GM10248 (cell line): ENCODE measurements around the gene CHM.
"Not testable (repeated sequence)": the region's sequence is repeated elsewhere in the genome, so short reads cannot be mapped to it uniquely, and the experiment has no call there.

Experiments used
- CTCF ChIA-PET: fragments of 300-600 bp; sonication (Branson Sonifier 250); formaldehyde crosslinking; extraction: SDS; loops from one replicate; lab custom pipeline; 2021; ENCODE audit warnings: antibody characterized with exemption; lab: Yijun Ruan, JAX
- POLR2A ChIA-PET: fragments of 350-650 bp; sonication (Branson Sonifier 250); formaldehyde crosslinking; extraction: SDS; loops from one replicate; lab custom pipeline; 2020; ENCODE audit warnings: antibody characterized with exemption; lab: Yijun Ruan, JAX
- DNase-seq: peaks from one replicate; pipeline ENCODE4 v3.0.0; 2012; ENCODE audit errors: extremely low spot score
- TF ChIP-seq, protein P1 (sequence below): IDR thresholded peaks from 2 replicates; pipeline ENCODE4 v1.5.1; 2012; ENCODE audit warnings: mild to moderate bottlenecking, low read depth; ENCODE audit errors: extremely low read depth, missing control alignments, control extremely low read depth

CHM gene

DNA sequence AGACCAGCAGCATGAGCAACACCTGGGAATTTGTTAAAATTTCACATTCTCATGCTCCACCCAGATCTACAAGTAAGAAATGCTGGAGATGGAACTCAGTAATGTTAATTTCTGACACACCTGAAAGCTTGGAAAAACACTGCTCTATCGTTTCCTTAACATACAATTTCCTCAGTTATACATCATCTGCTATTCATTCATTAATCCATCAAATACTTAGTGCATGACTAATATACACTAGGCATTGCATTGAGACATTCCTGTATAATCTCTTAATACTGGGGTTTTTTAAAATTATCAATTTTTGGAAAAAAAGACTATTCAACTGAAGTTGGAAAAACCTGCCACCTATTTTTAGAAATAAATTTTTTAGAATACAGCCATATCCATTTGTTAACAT lies 106.1 kb downstream of the CHM start:
- ChIA-PET CTCF (no interaction called here), POLR2A (no interaction called here)
- TF ChIP-seq, protein P1, sequence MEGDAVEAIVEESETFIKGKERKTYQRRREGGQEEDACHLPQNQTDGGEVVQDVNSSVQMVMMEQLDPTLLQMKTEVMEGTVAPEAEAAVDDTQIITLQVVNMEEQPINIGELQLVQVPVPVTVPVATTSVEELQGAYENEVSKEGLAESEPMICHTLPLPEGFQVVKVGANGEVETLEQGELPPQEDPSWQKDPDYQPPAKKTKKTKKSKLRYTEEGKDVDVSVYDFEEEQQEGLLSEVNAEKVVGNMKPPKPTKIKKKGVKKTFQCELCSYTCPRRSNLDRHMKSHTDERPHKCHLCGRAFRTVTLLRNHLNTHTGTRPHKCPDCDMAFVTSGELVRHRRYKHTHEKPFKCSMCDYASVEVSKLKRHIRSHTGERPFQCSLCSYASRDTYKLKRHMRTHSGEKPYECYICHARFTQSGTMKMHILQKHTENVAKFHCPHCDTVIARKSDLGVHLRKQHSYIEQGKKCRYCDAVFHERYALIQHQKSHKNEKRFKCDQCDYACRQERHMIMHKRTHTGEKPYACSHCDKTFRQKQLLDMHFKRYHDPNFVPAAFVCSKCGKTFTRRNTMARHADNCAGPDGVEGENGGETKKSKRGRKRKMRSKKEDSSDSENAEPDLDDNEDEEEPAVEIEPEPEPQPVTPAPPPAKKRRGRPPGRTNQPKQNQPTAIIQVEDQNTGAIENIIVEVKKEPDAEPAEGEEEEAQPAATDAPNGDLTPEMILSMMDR = no peak
- DNase-seq = no peak

DNA sequence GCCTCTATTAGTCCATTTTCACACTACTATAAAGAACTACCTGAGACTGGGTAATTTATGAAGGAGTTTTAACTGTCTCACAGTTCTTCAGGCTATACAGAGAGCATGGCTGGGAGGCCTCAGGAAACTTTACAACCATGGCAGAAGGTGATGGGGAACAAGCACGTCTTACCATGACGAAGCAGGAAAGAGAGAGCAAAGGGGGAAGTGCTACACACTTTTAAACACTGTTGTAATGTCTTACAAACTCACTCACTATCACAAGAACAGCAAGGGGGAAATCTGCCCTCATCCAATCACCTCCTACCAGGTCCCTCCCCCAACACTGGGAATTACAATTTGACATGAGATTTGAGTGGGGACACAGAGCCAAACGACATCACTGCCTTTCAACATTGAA lies 107.4 kb downstream of the CHM start:
- DNase-seq, POLR2A ChIA-PET, CTCF ChIA-PET: not testable (repeated sequence)

DNA sequence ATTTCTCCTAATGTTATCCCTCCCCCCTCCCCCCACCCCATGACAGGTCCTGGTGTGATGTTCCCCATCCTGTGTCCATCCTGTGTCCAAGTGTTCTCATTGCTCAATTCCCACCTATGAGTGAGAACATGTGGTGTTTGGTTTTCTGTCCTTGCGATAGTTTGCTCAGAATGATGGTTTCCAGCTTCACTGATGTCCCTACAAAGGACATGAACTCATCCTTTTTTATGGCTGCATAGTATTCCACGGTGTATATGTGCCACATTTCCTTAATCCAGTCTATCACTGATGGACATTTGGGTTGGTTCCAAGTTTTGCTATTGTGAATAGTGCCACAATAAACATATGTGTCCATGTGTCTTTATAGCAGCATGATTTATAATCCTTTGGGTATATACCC lies 113.0 kb downstream of the CHM start:
- POLR2A ChIA-PET, CTCF ChIA-PET, DNase-seq: not testable (repeated sequence)

DNA sequence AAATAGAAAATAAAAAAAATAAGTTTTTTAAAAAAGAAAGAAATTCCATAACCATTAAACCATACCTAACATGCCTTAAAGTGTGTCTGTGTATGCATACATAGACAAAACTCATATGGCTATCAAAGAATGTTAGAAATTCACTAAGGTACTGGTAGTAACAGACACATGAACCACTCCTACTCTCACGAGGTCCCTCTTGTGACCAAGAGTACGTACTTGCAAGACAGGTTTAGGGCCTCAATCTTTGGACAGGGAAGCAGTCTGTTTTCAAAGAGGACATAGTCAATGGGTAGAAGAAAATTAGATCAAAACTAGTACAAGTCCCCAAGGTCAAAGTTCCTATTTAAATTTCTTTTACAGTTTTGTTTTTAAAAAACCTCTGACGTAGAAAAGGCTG lies 117.3 kb downstream of the CHM start:
- CTCF ChIA-PET = no interaction called here
- POLR2A ChIA-PET = no interaction called here
- TF ChIP-seq, protein P1 = no peak
- DNase-seq = no peak

DNA sequence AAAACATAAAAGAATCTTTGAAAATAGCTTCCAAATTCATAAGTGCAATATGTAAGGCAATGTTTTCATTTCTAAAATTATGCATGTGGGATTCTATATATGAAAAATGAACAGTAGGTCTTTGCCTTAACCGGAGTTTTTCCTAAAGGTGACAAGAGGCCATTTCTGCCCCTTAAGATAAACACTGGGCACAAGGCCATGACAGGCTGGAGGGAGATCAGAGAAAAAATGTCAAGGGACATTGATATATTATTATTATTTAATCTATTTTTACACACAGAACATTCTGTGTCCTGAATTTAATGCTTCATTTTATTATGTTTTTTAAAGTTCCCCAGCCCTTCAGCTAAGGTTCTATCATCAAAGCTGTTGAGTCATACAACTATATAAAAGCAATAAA lies 118.8 kb downstream of the CHM start:
- TF ChIP-seq, protein P1 = no peak
- DNase-seq = no peak
- ChIA-PET POLR2A (no interaction called here), CTCF (interaction anchor here (1.0 kb wide), 1 partner anchor 8 kb away, joined by 3 read pairs; no protein-coding TSS in a partner anchor)

DNA sequence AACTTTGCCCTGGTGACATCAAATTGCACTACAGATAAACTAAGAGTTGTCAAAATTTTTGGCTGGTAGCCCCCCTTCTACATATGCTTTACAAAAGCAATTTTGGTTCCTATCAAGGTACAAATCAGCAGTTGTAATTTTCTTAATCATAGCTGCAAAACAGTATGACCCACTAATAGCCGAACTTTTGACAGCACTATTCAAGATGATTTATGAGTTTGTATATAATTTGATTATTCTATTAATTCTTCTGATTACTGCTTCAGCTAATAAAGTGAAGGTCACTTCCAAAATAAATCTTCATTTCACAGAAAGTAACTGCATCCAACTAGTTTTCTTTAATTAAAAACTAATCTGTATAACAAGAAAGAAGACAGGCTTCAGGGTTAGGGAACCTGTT lies 119.6 kb downstream of the CHM start:
- ChIA-PET CTCF (interaction anchor here (1.0 kb wide), 1 partner anchor 8 kb away, joined by 3 read pairs; no protein-coding TSS in a partner anchor), POLR2A (no interaction called here)
- TF ChIP-seq, protein P1 = no peak
- DNase-seq = no peak

DNA sequence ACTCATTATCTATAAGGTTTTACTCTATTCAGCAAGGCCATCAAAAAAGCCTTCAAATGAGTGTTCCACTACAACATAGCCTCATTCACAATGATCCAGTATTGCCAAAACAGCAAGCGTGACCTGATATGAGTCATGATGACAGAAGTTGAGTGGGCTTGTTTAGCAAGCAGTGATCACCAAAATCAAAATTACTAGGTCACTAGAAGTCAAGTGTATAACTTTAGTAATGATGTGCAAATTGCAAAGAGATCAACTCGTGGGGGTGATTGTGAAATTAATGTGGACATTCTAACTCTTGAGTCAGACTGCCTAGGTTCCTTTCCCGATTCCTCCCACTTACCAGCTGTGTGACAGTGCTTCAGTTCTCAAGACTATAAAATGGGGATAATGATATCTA lies 124.5 kb downstream of the CHM start:
- TF ChIP-seq, protein P1 = no peak
- CTCF ChIA-PET = interaction anchor here (1.5 kb wide), 1 partner anchor 73 kb away, joined by 3 read pairs; no protein-coding TSS in a partner anchor
- POLR2A ChIA-PET = no interaction called here
- DNase-seq = no peak

DNA sequence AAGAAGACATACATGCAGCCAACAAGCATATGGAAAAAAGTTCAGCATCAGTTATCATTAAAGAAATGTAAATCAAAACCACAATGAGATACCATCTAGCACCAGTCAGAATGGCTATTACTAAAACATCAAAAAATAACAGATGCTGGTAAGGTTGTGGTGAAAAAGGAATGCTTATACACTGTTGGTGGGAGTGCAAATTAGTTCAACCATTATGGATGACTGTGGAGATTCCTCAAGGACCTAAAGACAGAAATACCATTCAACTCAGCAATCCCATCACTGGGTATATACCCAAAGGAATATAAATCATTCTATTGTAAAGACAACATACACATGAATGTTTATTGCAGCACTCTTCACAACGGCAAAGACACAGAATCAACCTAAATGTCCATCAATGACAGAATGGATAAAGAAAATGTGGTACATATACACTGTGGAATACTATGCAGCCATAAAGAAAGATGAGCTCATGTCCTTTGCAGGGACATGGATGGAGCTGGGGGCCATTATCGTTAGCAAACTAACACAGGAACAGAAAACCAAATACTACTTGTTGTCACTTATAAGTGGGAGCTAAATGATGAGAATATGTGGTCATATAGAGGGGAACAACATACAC lies 130.6 kb downstream of the CHM start:
- POLR2A ChIA-PET, CTCF ChIA-PET, DNase-seq: not testable (repeated sequence)
